Activated CD8-positive, alpha-beta memory T cell treated with anti-CD3 and anti-CD28 coated beads, Interleukin-2, amount 10 ng/mL, durations not matched to agents 7 days and 5 days (primary cell): Measurements from ENCODE around the gene PRR7. TPM values are rescaled to one million over a fixed set of nuclear protein-coding genes. Genes with fewer than 3 reads are reported as not detected.

Experiments used
- ATAC-seq: fragments of 150-1000 bp; cut with Tn5 transposase; one replicate; pipeline ENCODE4 v1.10.0; 2021; ENCODE audit warnings: moderate library complexity
- CTCF ChIA-PET: fragments of 350-600 bp; sonication (Branson Sonifier 250); formaldehyde crosslinking; loops from one replicate; lab custom pipeline; 2021; ENCODE audit warnings: antibody characterized with exemption; lab: Charles Lee
- DNase-seq: peaks from one replicate; pipeline ENCODE4 v3.0.0-alpha.2; 2020
- H3K27ac Mint-ChIP-seq: one replicate; pipeline ENCODE4 v1.8.0; 2021; ENCODE audit warnings: mild to moderate bottlenecking, mixed read lengths
- H3K27me3 Mint-ChIP-seq: one replicate; pipeline ENCODE4 v1.8.0; 2021; ENCODE audit warnings: mixed read lengths
- H3K36me3 Mint-ChIP-seq: one replicate; pipeline ENCODE4 v1.8.0; 2021; ENCODE audit warnings: mild to moderate bottlenecking, mixed read lengths
- H3K4me1 Mint-ChIP-seq: one replicate; pipeline ENCODE4 v1.8.0; 2021; ENCODE audit warnings: mixed read lengths
- H3K4me3 Mint-ChIP-seq: one replicate; pipeline ENCODE4 v1.8.0; 2021; ENCODE audit warnings: mild to moderate bottlenecking, moderate library complexity, mixed read lengths
- H3K9me3 Mint-ChIP-seq: one replicate; pipeline ENCODE4 v1.8.0; 2022; ENCODE audit warnings: low read depth, mixed read lengths
- total RNA-seq, 2 experiments: library from RNA; stranded (reverse); gene quantifications; one replicate each; pipeline ENCODE4 v1.2.3, GENCODE V29; 2021

The PRR7 gene
- total RNA-seq, 2 experiments from 2014 or later, result 3.1 to 5.3 TPM

- ATAC-seq (no peak), DNase-seq (no peak)
- Mint-ChIP-seq H3K27me3 (no peaks in the 10 kb centered on the region), H3K36me3 (peaks cover 7% of the 10 kb centered on the region), H3K4me1 (peaks cover 36% of the 10 kb centered on the region), H3K27ac (no peak overlapping the region), H3K4me3 (no peak overlapping the region), H3K9me3 (no peaks in the 10 kb centered on the region)
- CTCF ChIA-PET, result interaction anchor here (0.7 to 25.5 kb wide), 7 partner anchors 13 to 503 kb away, joined by 3 to 717 read pairs (median 35); partner anchors contain the start of genes DBN1, F12, PDLIM7 and PFN3
Observed at GRCh38 chr5:177459819-177460628, 13.4 kb downstream of the PRR7 start.

- Mint-ChIP-seq H3K27ac (peak overlapping the region; percentile 84), H3K36me3 (peaks cover 21% of the 10 kb centered on the region)
Observed at GRCh38 chr5:177462021-177462670, 15.5 kb downstream of the PRR7 start.

GRCh38 chr5:177465044-177465443 is 18.4 kb downstream of the PRR7 start:
- no peak overlapping the region for H3K27ac Mint-ChIP-seq

More at GRCh38 chr5:177462021-177462670, 15.5 kb downstream of the PRR7 start:
- ATAC-seq, result peak; percentile 17
- no peaks in the 10 kb centered on the region for H3K27me3 Mint-ChIP-seq
- H3K9me3 Mint-ChIP-seq, result no peaks in the 10 kb centered on the region
- H3K4me1 Mint-ChIP-seq, result peaks cover 32% of the 10 kb centered on the region
- DNase-seq, result peak; percentile 59
- no peak overlapping the region for H3K4me3 Mint-ChIP-seq
- CTCF ChIA-PET, result interaction anchor here (0.9 to 13.4 kb wide), 5 partner anchors 10 to 59 kb away, joined by 3 to 193 read pairs (median 9); partner anchors contain the start of gene PDLIM7

GRCh38 chr5:177466861-177467260 is 20.2 kb downstream of the PRR7 start:
- no peaks in the 10 kb centered on the region for H3K9me3 Mint-ChIP-seq
- H3K4me3 Mint-ChIP-seq, result no peak overlapping the region
- H3K4me1 Mint-ChIP-seq, result peaks cover 43% of the 10 kb centered on the region
- H3K36me3 Mint-ChIP-seq, result peaks cover 19% of the 10 kb centered on the region
- CTCF ChIA-PET, result interaction anchor here (1.1 to 2.6 kb wide), 5 partner anchors 10 to 76 kb away, joined by 3 to 16 read pairs (median 6); no protein-coding TSS in a partner anchor
- ATAC-seq, result no peak
- H3K27ac Mint-ChIP-seq, result no peak overlapping the region
- no peaks in the 10 kb centered on the region for H3K27me3 Mint-ChIP-seq
- no peak for DNase-seq

More at GRCh38 chr5:177465044-177465443, 18.4 kb downstream of the PRR7 start:
- Mint-ChIP-seq H3K27me3 (no peaks in the 10 kb centered on the region), H3K9me3 (no peaks in the 10 kb centered on the region), H3K36me3 (peaks cover 23% of the 10 kb centered on the region), H3K4me1 (peaks cover 32% of the 10 kb centered on the region), H3K4me3 (no peak overlapping the region)
- CTCF ChIA-PET, result interaction anchor here (1.1 to 2.6 kb wide), 4 partner anchors 8 to 76 kb away, joined by 4 to 16 read pairs (median 9); no protein-coding TSS in a partner anchor
- DNase-seq (no peak), ATAC-seq (no peak)

GRCh38 chr5:177467436-177467835 is 20.8 kb downstream of the PRR7 start:
- no peaks in the 10 kb centered on the region for H3K9me3 Mint-ChIP-seq
- no peak overlapping the region for H3K27ac Mint-ChIP-seq
- H3K36me3 Mint-ChIP-seq, result peaks cover 19% of the 10 kb centered on the region
- H3K4me3 Mint-ChIP-seq, result no peak overlapping the region
- ATAC-seq (no peak), DNase-seq (no peak)
- peaks cover 41% of the 10 kb centered on the region for H3K4me1 Mint-ChIP-seq
- no peaks in the 10 kb centered on the region for H3K27me3 Mint-ChIP-seq
- CTCF ChIA-PET, result interaction anchor here (1.1 to 6.2 kb wide), 2 partner anchors 13 to 77 kb away, joined by 4 to 53 read pairs; no protein-coding TSS in a partner anchor

- Mint-ChIP-seq H3K4me1 (peaks cover 32% of the 10 kb centered on the region), H3K27me3 (no peaks in the 10 kb centered on the region), H3K9me3 (no peaks in the 10 kb centered on the region), H3K27ac (peak overlapping the region; percentile 18), H3K4me3 (no peak overlapping the region), H3K36me3 (peaks cover 19% of the 10 kb centered on the region)
- CTCF ChIA-PET, result interaction anchor here (2.2 to 9.1 kb wide), 3 partner anchors 11 to 30 kb away, joined by 9 to 136 read pairs (median 53); partner anchors contain the start of gene PDLIM7
- DNase-seq, result no peak
- no peak for ATAC-seq
Observed at GRCh38 chr5:177468329-177468684, 21.7 kb downstream of the PRR7 start.

GRCh38 chr5:177468685-177469628 is 22.3 kb downstream of the PRR7 start:
- H3K9me3 Mint-ChIP-seq, result no peaks in the 10 kb centered on the region
- no peaks in the 10 kb centered on the region for H3K27me3 Mint-ChIP-seq
- DNase-seq (no peak), ATAC-seq (no peak)
- H3K36me3 Mint-ChIP-seq, result peaks cover 19% of the 10 kb centered on the region
- H3K4me1 Mint-ChIP-seq, result peaks cover 30% of the 10 kb centered on the region
- H3K4me3 Mint-ChIP-seq, result no peak overlapping the region
- CTCF ChIA-PET, result interaction anchor here (0.9 to 9.1 kb wide), 6 partner anchors 11 to 159 kb away, joined by 3 to 136 read pairs (median 7); partner anchors contain the start of gene PDLIM7
- H3K27ac Mint-ChIP-seq, result peak overlapping the region; percentile 36

GRCh38 chr5:177469750-177470525 is 23.3 kb downstream of the PRR7 start:
- Mint-ChIP-seq H3K27ac (peak overlapping the region; percentile 91), H3K9me3 (no peaks in the 10 kb centered on the region)
- ATAC-seq, result no peak

GRCh38 chr5:177470759-177471536 is 24.3 kb downstream of the PRR7 start:
- no peaks in the 10 kb centered on the region for H3K27me3 Mint-ChIP-seq
- DNase-seq, result no peak
- peaks cover 11% of the 10 kb centered on the region for H3K36me3 Mint-ChIP-seq
- H3K4me1 Mint-ChIP-seq, result peaks cover 45% of the 10 kb centered on the region
- H3K27ac Mint-ChIP-seq, result peak overlapping the region; percentile 91
- H3K4me3 Mint-ChIP-seq, result peak overlapping the region; percentile 77
- CTCF ChIA-PET, result interaction anchor here (1.0 to 9.1 kb wide), 12 partner anchors 8 to 113 kb away, joined by 3 to 136 read pairs (median 6); partner anchors contain the start of genes PDLIM7, PRR7 and RGS14
- ATAC-seq, result peak; percentile 0
- no peaks in the 10 kb centered on the region for H3K9me3 Mint-ChIP-seq

More at GRCh38 chr5:177469750-177470525, 23.3 kb downstream of the PRR7 start:
- Mint-ChIP-seq H3K4me1 (peaks cover 38% of the 10 kb centered on the region), H3K36me3 (peaks cover 19% of the 10 kb centered on the region), H3K4me3 (no peak overlapping the region), H3K27me3 (no peaks in the 10 kb centered on the region)
- no peak for DNase-seq
- CTCF ChIA-PET, result interaction anchor here (0.9 to 9.1 kb wide), 7 partner anchors 11 to 160 kb away, joined by 3 to 136 read pairs (median 6); partner anchors contain the start of gene PDLIM7

- Mint-ChIP-seq H3K4me3 (peak overlapping the region; percentile 77), H3K36me3 (peaks cover 7% of the 10 kb centered on the region), H3K27me3 (no peaks in the 10 kb centered on the region), H3K27ac (peak overlapping the region; percentile 91), H3K9me3 (no peaks in the 10 kb centered on the region), H3K4me1 (peaks cover 50% of the 10 kb centered on the region)
- DNase-seq (peak; percentile 90), ATAC-seq (peak; percentile 54)
- CTCF ChIA-PET, result interaction anchor here (0.8 to 9.1 kb wide), 15 partner anchors 9 to 161 kb away, joined by 3 to 136 read pairs (median 5); partner anchors contain the start of genes PDLIM7, PRR7 and RGS14
Observed at GRCh38 chr5:177471610-177472356, 25.2 kb downstream of the PRR7 start.
